OCI-LY3 (cell line): ENCODE results near the gene ZNF429.

Source experiments
- H2AFZ ChIP-seq: fragments of 200-600, 300-600 bp; shearing (Covaris generic); 2 replicates; pipeline ENCODE4 v1.6.0; 2014; ENCODE audit warnings: antibody characterized with exemption, low read depth, low read length
- H3K27ac ChIP-seq: fragments of 200-600, 300-600 bp; sonication (generic); 2 replicates; pipeline ENCODE4 v1.5.1; 2014; ENCODE audit warnings: mild to moderate bottlenecking, low read length, moderate library complexity, mixed read lengths
- H3K27me3 ChIP-seq: fragments of 200-600, 300-600 bp; sonication (generic); 2 replicates; pipeline ENCODE4 v1.6.1; 2014; ENCODE audit warnings: low read depth, low read length, mixed read lengths
- H3K36me3 ChIP-seq: fragments of 200-600, 300-600 bp; sonication (generic); replicated peaks from 2 replicates; pipeline ENCODE3; 2014; ENCODE audit warnings: low read depth, low read length, mixed read lengths
- H3K4me1 ChIP-seq: fragments of 300-600, 200-600 bp; sonication (generic); 2 replicates; pipeline ENCODE4 v1.6.1; 2014; ENCODE audit warnings: low read length, mixed read lengths
- H3K4me2 ChIP-seq: fragments of 200-600, 300-600 bp; sonication (generic); 2 replicates; pipeline ENCODE4 v1.6.1; 2014; ENCODE audit warnings: low read length, mixed read lengths
- H3K4me3 ChIP-seq: fragments of 300-600, 200-600 bp; sonication (generic); 2 replicates; pipeline ENCODE4 v1.5.1; 2014; ENCODE audit warnings: antibody characterized with exemption, mild to moderate bottlenecking, low read length, moderate library complexity
- H3K79me2 ChIP-seq: fragments of 300-600, 200-600 bp; shearing (Covaris generic); 2 replicates; pipeline ENCODE4 v1.6.1; 2014; ENCODE audit warnings: mild to moderate bottlenecking, low read length, mixed read lengths
- H3K9ac ChIP-seq: fragments of 300-600, 200-600 bp; shearing (Covaris generic); 2 replicates; pipeline ENCODE4 v1.6.0; 2014; ENCODE audit warnings: mild to moderate bottlenecking, low read length, moderate library complexity
- H3K9me3 ChIP-seq: fragments of 200-600, 300-600 bp; shearing (Covaris generic); 2 replicates; pipeline ENCODE4 v1.6.1; 2014; ENCODE audit warnings: low read length, mixed read lengths; ENCODE audit not compliant: insufficient read depth
- H4K20me1 ChIP-seq: fragments of 200-600, 300-600 bp; sonication (generic); 2 replicates; pipeline ENCODE4 v1.6.1; 2016; ENCODE audit warnings: low read length, mixed read lengths; ENCODE audit not compliant: insufficient read depth
- EZH2phosphoT487 ChIP-seq: fragments of 200-600 bp; shearing (Covaris generic); IDR thresholded peaks from 2 replicates; pipeline ENCODE4 v1.6.1; 2018; ENCODE audit warnings: antibody characterized with exemption, mixed run types, low read depth
- TF ChIP-seq, protein P1 (sequence below): fragments of 200-600, 300-600 bp; sonication (generic); IDR thresholded peaks from 2 replicates; pipeline ENCODE4 v1.5.1; 2014; ENCODE audit warnings: antibody characterized with exemption, low read length, low read depth

The ZNF429 gene

DNA sequence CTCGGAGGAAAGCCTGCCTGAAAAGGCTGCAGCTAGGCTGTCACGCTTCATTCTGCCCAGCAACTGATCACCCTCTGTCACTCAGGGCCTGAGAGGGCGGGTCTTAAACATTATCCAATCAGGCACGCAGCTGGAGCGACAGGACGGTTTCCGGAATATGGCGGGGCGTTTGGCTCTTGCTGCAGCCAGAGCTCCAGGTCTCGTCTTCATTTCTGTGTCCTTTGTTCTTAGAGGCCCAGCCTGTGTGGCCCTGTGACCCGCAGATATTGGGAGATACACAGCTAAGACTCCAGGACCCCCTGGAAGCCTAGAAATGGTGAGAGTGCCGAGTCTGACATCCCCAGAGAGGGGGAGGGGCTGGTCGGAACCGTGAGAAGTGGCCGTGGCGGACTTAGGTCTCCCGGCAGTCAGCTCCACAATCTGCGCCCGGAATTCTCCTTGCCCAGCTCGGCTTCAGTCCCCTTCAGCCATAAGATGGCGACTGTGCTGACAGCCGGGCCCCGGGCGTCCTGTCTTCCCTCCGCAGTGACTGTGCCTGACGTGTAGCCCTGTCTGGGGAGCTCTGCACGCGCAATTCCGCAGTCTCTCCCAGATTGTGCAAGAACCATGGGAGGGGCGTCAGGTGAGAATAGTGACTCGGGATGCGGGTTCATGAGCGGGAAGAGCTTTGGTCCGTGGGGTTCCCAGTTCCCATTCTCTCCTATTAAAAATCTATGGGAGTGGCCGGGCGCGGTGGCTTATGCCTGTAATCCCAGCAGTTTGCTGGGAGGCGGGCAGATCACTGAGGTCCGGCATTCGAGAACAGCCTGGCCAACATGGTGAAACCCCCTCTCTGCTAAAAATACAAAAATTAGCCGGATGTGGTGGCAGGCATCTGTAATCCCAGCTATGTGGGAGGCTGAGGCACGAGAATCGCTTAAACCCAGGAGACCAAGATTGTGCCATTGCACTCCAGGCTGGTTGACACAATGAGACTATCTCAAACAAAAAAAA, at the start of gene ZNF429:
TSS of gene ZNF429 (plus strand) at position 144 of the 993 bp plus-strand sequence. CDS start at position 314, 170 bp downstream.
- H3K27ac ChIP-seq, result peak within 1 kb of the TSS; percentile 39
- peak within 1 kb of the TSS; percentile 70 for H3K4me2 ChIP-seq

DNA sequence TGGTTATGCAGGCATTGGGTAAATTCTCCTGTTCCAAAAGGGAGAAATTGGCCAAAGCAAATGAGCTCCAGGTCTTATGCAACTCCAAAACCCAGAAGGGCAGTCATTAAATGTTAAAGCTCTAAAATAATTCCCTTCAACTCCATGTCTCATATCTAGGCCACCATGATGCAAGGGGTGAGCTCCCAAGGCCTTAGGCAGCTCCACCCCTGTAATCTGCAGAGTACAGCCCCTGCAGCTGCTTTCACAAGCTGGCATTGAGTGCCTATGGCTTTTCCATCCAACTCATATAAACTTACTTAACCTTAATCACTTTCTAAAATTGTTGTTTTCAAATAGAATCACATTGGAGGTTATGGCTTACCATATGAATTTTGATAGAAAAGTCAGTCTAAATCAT, 44.7 kb upstream of the ZNF429 start:
- no peak overlapping the region for H3K9ac ChIP-seq
- no peaks in the 10 kb centered on the region for H3K4me1 ChIP-seq
- H3K79me2 ChIP-seq, result no peaks in the 10 kb centered on the region
- H4K20me1 ChIP-seq, result no peaks in the 10 kb centered on the region
- TF ChIP-seq, protein P1, sequence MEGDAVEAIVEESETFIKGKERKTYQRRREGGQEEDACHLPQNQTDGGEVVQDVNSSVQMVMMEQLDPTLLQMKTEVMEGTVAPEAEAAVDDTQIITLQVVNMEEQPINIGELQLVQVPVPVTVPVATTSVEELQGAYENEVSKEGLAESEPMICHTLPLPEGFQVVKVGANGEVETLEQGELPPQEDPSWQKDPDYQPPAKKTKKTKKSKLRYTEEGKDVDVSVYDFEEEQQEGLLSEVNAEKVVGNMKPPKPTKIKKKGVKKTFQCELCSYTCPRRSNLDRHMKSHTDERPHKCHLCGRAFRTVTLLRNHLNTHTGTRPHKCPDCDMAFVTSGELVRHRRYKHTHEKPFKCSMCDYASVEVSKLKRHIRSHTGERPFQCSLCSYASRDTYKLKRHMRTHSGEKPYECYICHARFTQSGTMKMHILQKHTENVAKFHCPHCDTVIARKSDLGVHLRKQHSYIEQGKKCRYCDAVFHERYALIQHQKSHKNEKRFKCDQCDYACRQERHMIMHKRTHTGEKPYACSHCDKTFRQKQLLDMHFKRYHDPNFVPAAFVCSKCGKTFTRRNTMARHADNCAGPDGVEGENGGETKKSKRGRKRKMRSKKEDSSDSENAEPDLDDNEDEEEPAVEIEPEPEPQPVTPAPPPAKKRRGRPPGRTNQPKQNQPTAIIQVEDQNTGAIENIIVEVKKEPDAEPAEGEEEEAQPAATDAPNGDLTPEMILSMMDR, result no peak
- TF ChIP-seq EZH2phosphoT487, result no peak
- H3K27ac ChIP-seq, result no peak overlapping the region
- H3K27me3 ChIP-seq, result no peaks in the 10 kb centered on the region
- H3K36me3 ChIP-seq, result no peaks in the 10 kb centered on the region
- no peak overlapping the region for H3K4me2 ChIP-seq
- H3K9me3 ChIP-seq, result no peaks in the 10 kb centered on the region
- no peak overlapping the region for H2AFZ ChIP-seq
- H3K4me3 ChIP-seq, result no peak overlapping the region

More for the DNA sequence above, at the start of gene ZNF429:
- peak within 1 kb of the TSS; percentile 82 for H3K9ac ChIP-seq
- H3K4me3 ChIP-seq, result peak within 1 kb of the TSS; percentile 90
- H2AFZ ChIP-seq, result peak within 1 kb of the TSS; percentile 83
- H3K27me3 ChIP-seq, result no peaks in the 10 kb centered on the region
- H3K36me3 ChIP-seq, result peaks cover 26% of the 10 kb centered on the region
- H3K4me1 ChIP-seq, result 0 out of 2 replicates have a peak, but pooled peaks cover 6% of the 10 kb centered on the region
- H3K9me3 ChIP-seq, result peaks cover 7% of the 10 kb centered on the region
- peaks cover 20% of the 10 kb centered on the region for H3K79me2 ChIP-seq
- TF ChIP-seq, protein P1, result no peak
- TF ChIP-seq EZH2phosphoT487, result no peak
- no peaks in the 10 kb centered on the region for H4K20me1 ChIP-seq

DNA sequence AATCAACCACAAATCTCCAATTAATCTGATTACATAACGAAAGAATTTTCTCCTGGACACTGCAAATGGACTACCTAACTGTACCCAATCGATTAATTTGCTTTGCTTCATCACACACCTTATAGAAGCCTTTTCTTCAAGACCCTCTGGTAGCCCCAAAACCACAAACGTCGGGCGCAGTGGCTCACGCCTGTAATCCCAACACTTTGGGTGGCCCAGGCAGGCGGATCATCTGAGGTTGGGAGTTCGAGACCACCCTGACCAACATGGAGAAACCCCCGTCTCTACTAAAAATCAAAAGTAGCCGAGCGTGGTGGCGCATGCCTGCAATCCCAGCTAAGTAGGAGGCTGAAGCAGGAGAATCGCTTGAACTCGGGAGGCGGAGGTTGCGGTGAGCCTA, 42.9 kb upstream of the ZNF429 start:
- TF ChIP-seq, protein P1, result no peak
- Histone ChIP-seq H3K27me3 (no peaks in the 10 kb centered on the region), H3K9ac (no peak overlapping the region), H3K4me1 (no peaks in the 10 kb centered on the region), H3K79me2 (no peaks in the 10 kb centered on the region), H3K4me2 (no peak overlapping the region), H3K27ac (no peak overlapping the region), H4K20me1 (no peaks in the 10 kb centered on the region), H3K4me3 (no peak overlapping the region), H3K36me3 (no peaks in the 10 kb centered on the region), H2AFZ (no peak overlapping the region), H3K9me3 (no peaks in the 10 kb centered on the region)

DNA sequence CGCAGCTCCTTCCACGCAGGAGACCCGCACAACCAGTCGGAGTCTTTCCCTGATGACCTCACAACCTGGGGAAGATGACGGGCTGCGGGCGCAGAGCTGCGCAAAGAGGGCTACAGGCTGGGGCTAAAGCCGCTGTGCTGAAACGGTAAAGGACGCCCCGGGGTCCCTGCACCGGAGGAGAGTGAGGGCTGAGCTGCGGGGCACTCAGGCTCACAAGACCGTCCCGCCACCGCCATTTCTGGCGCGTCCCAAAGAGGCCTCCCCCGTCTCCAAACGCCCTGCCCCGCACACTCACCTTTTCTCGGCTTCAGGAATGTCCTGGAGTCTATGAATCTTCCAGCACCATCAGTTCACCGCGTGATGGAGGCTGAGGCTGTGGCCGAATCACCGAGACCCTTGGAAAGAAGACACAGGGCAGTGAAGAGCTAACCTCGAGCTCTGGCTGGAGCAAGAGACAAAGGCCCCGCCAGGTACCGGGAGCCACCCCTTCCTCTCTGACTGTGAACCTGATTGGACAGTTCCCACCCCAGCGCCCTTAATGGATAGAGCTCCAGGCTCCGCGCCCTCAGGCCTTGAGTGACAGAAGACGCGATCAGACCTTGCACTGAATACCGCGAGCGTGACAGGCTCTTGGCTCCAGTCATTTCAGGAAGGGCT, 41.8 kb upstream of the ZNF429 start:
- Histone ChIP-seq H3K4me1 (no peaks in the 10 kb centered on the region), H3K79me2 (no peaks in the 10 kb centered on the region), H3K9me3 (no peaks in the 10 kb centered on the region), H3K27me3 (no peaks in the 10 kb centered on the region), H3K27ac (no peak overlapping the region), H3K9ac (no peak overlapping the region), H3K4me2 (no peak overlapping the region), H3K4me3 (no peak overlapping the region), H3K36me3 (no peaks in the 10 kb centered on the region), H4K20me1 (no peaks in the 10 kb centered on the region), H2AFZ (no peak overlapping the region)
- TF ChIP-seq, protein P1, result no peak
- TF ChIP-seq EZH2phosphoT487, result no peak
